SU-DHL-6 (cell line): ENCODE results near the gene EIF2AK3.

Experiments
- H2AFZ ChIP-seq: fragments of 200-600 bp; sonication (generic); 2 replicates; pipeline ENCODE4 v1.6.1; 2014; ENCODE audit warnings: low read depth, mild to moderate bottlenecking, moderate library complexity, mixed read lengths, antibody characterized with exemption, low read length; ENCODE audit not compliant: severe bottlenecking
- H3F3A ChIP-seq: fragments of 200-600 bp; shearing (Covaris generic); 2 replicates; pipeline ENCODE4 v1.6.0; 2016; ENCODE audit warnings: antibody characterized with exemption, mild to moderate bottlenecking; ENCODE audit not compliant: insufficient read depth
- H3K27ac ChIP-seq: fragments of 200-600 bp; sonication (generic); 2 replicates; pipeline ENCODE4 v1.5.1; 2016; ENCODE audit warnings: low read depth, mild to moderate bottlenecking, low read length, moderate library complexity, mixed read lengths
- H3K27me3 ChIP-seq: fragments of 200-600 bp; sonication (generic), shearing (Covaris generic); 2 replicates; pipeline ENCODE4 v1.6.0; 2014; ENCODE audit warnings: mild to moderate bottlenecking, low read length
- H3K36me3 ChIP-seq: fragments of 200-600 bp; sonication (generic); 2 replicates; pipeline ENCODE4 v1.6.1; 2014; ENCODE audit warnings: mild to moderate bottlenecking, low read length, mixed read lengths
- H3K4me2 ChIP-seq: fragments of 300-600, 200-600 bp; shearing (Covaris generic), sonication (generic); 2 replicates; pipeline ENCODE4 v1.6.0; 2014; ENCODE audit warnings: low read length, low read depth, mild to moderate bottlenecking; ENCODE audit not compliant: poor library complexity, severe bottlenecking
- H3K4me3 ChIP-seq: fragments of 200-600 bp; sonication (generic); 2 replicates; pipeline ENCODE4 v1.5.1; 2014; ENCODE audit warnings: antibody characterized with exemption, low read length, mild to moderate bottlenecking, mixed read lengths; ENCODE audit not compliant: insufficient read depth, poor library complexity, severe bottlenecking
- H3K79me2 ChIP-seq: fragments of 200-600 bp; sonication (generic); 2 replicates; pipeline ENCODE4 v1.6.1; 2014; ENCODE audit warnings: mild to moderate bottlenecking, low read length, moderate library complexity; ENCODE audit not compliant: insufficient read depth
- H3K9ac ChIP-seq: fragments of 200-600 bp; sonication (generic); 2 replicates; pipeline ENCODE4 v1.7.0; 2014; ENCODE audit warnings: mild to moderate bottlenecking, low read length
- H3K9me2 ChIP-seq: fragments of 200-600 bp; sonication (generic); replicated peaks from 2 replicates; pipeline ENCODE4 v1.6.1; 2014; ENCODE audit warnings: low read length; ENCODE audit not compliant: insufficient read depth
- H3K9me3 ChIP-seq: fragments of 200-600 bp; sonication (generic); 2 replicates; pipeline ENCODE4 v1.6.1; 2014; ENCODE audit warnings: low read length, mixed read lengths; ENCODE audit not compliant: insufficient read depth
- H4K20me1 ChIP-seq: fragments of 200-600 bp; sonication (generic); 2 replicates; pipeline ENCODE4 v1.6.1; 2014; ENCODE audit warnings: low read depth, mild to moderate bottlenecking, antibody characterized with exemption, low read length, moderate library complexity, mixed read lengths
- CTCF ChIP-seq: fragments of 200-600 bp; sonication (generic); IDR thresholded peaks from one replicate; pipeline ENCODE4 v1.5.1; 2017; ENCODE audit warnings: antibody characterized with exemption, mild to moderate bottlenecking, low read length, moderate library complexity; ENCODE audit not compliant: insufficient read depth, poor library complexity, severe bottlenecking
- EZH2phosphoT487 ChIP-seq: fragments of 200-600 bp; sonication (generic), shearing (Covaris generic); conservative IDR thresholded peaks from 2 replicates; pipeline ENCODE4 v1.6.1; 2018; ENCODE audit warnings: mild to moderate bottlenecking, antibody characterized with exemption, low read length, moderate library complexity, mixed read lengths

EIF2AK3 gene

DNA sequence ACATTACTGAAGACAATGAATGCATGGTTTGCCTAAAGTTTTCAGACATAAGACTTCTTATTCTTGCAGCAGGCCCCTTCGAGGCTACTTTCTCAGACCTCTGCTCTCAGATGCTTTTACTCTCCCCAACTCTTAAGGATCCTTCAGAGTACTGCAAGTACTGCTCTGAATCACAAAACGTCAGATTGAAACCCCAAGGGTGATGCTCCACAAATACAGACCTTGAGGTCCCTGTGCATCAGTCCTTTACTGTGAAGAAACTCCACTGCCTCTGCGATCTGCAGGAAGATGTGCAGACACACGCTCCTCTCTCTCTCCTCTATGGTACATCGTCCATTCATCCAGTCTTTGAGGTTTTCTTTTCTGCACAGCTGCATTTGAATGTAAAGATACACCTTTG lies 52.8 kb downstream of the EIF2AK3 start:
- Histone ChIP-seq H3K4me2 (no peak overlapping the region), H4K20me1 (no peaks in the 10 kb centered on the region), H2AFZ (no peak overlapping the region), H3F3A (no peaks in the 10 kb centered on the region), H3K36me3 (peaks cover 66% of the 10 kb centered on the region), H3K79me2 (peaks cover 10% of the 10 kb centered on the region), H3K9ac (no peak overlapping the region), H3K4me3 (no peak overlapping the region), H3K27me3 (no peaks in the 10 kb centered on the region), H3K9me3 (no peaks in the 10 kb centered on the region), H3K9me2 (no peaks in the 10 kb centered on the region), H3K27ac (no peak overlapping the region)
- no peak for TF ChIP-seq EZH2phosphoT487
- no peak for TF ChIP-seq CTCF

DNA sequence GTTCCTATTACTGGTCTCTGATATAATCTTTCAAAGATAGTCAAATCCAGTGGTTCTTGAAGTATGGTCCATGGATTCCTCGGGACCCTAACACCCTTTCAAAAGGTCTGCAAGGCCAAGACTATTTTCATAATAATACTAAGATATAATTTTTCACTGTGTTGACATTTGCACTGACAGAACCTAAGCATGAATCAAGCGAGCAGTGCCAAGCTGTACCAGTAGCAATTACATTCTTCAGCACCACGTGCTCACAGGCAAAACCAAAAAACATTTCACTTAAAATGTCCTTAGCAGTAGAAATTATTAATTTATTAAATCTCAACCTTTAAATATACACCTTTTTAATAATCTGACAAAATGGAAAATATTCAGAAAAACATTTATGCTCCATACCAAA lies 59.1 kb downstream of the EIF2AK3 start:
- H3K4me2 ChIP-seq = no peak overlapping the region

DNA sequence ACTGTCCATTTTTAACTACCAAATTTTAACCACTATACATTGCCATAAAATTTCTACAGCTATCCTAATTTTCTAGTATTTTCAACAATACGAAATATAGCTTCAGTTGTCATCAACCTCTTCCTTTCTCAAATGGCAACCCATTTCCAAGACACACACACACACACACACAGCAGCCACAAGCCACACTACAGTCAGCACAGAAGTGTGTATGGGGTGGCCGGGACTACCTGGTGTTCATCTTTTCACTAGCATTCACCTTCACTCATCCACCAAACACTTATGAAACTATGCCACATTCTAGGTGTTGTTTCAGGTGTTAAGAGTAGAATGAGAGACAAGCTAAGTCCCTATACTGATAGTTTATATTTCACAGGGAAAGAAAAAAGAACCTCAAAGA lies 62.9 kb downstream of the EIF2AK3 start:
- H3K4me2 ChIP-seq = no peak overlapping the region
- no peaks in the 10 kb centered on the region for H3K9me3 ChIP-seq
- H3K9ac ChIP-seq = no peak overlapping the region
- no peak overlapping the region for H3K27ac ChIP-seq
- no peaks in the 10 kb centered on the region for H3K79me2 ChIP-seq
- H3K27me3 ChIP-seq = no peaks in the 10 kb centered on the region
- H3F3A ChIP-seq = no peaks in the 10 kb centered on the region
- no peaks in the 10 kb centered on the region for H3K9me2 ChIP-seq
- peaks cover 36% of the 10 kb centered on the region for H3K36me3 ChIP-seq
- no peak overlapping the region for H2AFZ ChIP-seq
- H3K4me3 ChIP-seq = no peak overlapping the region
- peaks cover 4% of the 10 kb centered on the region; the same call in 1 of the 2 replicates for H4K20me1 ChIP-seq
- TF ChIP-seq EZH2phosphoT487 (no peak), CTCF (no peak)

More for the DNA sequence above, 59.1 kb downstream of the EIF2AK3 start:
- H3K79me2 ChIP-seq = peaks cover 10% of the 10 kb centered on the region
- TF ChIP-seq EZH2phosphoT487 (no peak), CTCF (no peak)
- H4K20me1 ChIP-seq = peaks cover 4% of the 10 kb centered on the region; the same call in 1 of the 2 replicates
- peaks cover 42% of the 10 kb centered on the region; the same call in 1 of the 2 replicates for H3K36me3 ChIP-seq
- H2AFZ ChIP-seq = no peak overlapping the region
- H3K9me2 ChIP-seq = no peaks in the 10 kb centered on the region
- H3K9ac ChIP-seq = no peak overlapping the region
- H3F3A ChIP-seq = no peaks in the 10 kb centered on the region
- H3K27ac ChIP-seq = no peak overlapping the region
- H3K27me3 ChIP-seq = no peaks in the 10 kb centered on the region
- no peak overlapping the region for H3K4me3 ChIP-seq
- H3K9me3 ChIP-seq = no peaks in the 10 kb centered on the region

DNA sequence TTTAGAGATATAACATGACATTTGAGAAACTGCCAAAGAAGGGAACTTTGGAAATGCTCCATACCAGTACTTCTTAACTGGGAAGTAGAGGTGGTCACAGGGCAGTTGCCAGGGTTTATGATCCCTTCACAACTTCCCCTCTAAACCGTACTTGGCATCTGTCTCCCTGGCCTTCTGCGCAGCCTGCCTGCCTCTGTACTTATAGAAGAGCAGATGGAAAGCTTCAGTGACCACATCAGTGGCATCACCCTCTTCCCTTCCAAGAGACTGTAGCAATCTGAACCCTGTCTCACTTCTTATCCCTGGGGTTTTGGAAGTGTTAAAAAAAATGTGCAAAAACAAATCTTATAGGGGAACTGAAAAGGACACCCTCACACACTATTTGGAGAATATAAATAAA lies 64.1 kb downstream of the EIF2AK3 start:
- H3K9me3 ChIP-seq = no peaks in the 10 kb centered on the region
- H3K36me3 ChIP-seq = peaks cover 36% of the 10 kb centered on the region
- H4K20me1 ChIP-seq = peaks cover 4% of the 10 kb centered on the region; the same call in 1 of the 2 replicates
- H3K4me3 ChIP-seq = no peak overlapping the region
- H3K27ac ChIP-seq = no peak overlapping the region
- H3F3A ChIP-seq = peaks cover 2% of the 10 kb centered on the region; the same call in 1 of the 2 replicates
- H3K9ac ChIP-seq = no peak overlapping the region
- TF ChIP-seq EZH2phosphoT487 (no peak), CTCF (no peak)
- no peaks in the 10 kb centered on the region for H3K27me3 ChIP-seq
- no peaks in the 10 kb centered on the region for H3K9me2 ChIP-seq
- H3K79me2 ChIP-seq = no peaks in the 10 kb centered on the region
- no peak overlapping the region for H2AFZ ChIP-seq
- H3K4me2 ChIP-seq = no peak overlapping the region
